IMR-90 (cell line): ENCODE measurements around the gene FADS1. TPM values are rescaled to one million over a fixed set of nuclear protein-coding genes. Genes with fewer than 3 reads are reported as not detected.

ENCODE experiments used
- ATAC-seq: fragments of 200-7000 bp; cut with Tn5 transposase; 2 replicates; pipeline ENCODE4 v1.9.1; 2020; ENCODE audit warnings: low read depth, mild to moderate bottlenecking, moderate library complexity
- BruUV-seq: library from RNA; stranded (reverse); fragments of 400-500 nt; replicated peaks from 2 replicates; lab custom pipeline; 2021; lab: Mats Ljungman, UMichigan
- CTCF ChIA-PET: fragments of 300-600 bp; formaldehyde crosslinking; extraction: SDS; loops from one replicate; lab custom pipeline; 2021; ENCODE audit warnings: antibody characterized with exemption; lab: Yijun Ruan, JAX
- POLR2A ChIA-PET: fragments of 300-600 bp; sonication (Branson Sonifier 250); formaldehyde crosslinking; loops from one replicate; lab custom pipeline; 2022; ENCODE audit warnings: antibody characterized with exemption; ENCODE audit not compliant: unreplicated experiment; lab: Charles Lee
- DNase-seq: peaks from one replicate; pipeline ENCODE4 v3.0.0; 2013
- H2AFZ ChIP-seq: replicated peaks from 2 replicates; pipeline ENCODE3; 2013; ENCODE audit warnings: low read length, mild to moderate bottlenecking; ENCODE audit not compliant: poor library complexity
- H2AK5ac ChIP-seq: 2 replicates; pipeline ENCODE4 v1.6.1; 2013; ENCODE audit warnings: low read depth, low read length, inconsistent platforms
- H2AK9ac ChIP-seq: replicated peaks from 2 replicates; pipeline ENCODE3; 2013; ENCODE audit warnings: mild to moderate bottlenecking, low read depth, low read length, moderate library complexity; ENCODE audit not compliant: poor library complexity
- H2BK120ac ChIP-seq: 2 replicates; pipeline ENCODE4 v1.6.1; 2013; ENCODE audit warnings: low read depth, low read length, inconsistent platforms
- H2BK15ac ChIP-seq: 3 replicates; pipeline ENCODE4 v1.6.1; 2013; ENCODE audit warnings: low read depth, low read length, inconsistent platforms
- H2BK20ac ChIP-seq: 2 replicates; pipeline ENCODE4 v1.6.1; 2013; ENCODE audit warnings: low read depth, mild to moderate bottlenecking, inconsistent platforms, low read length, moderate library complexity
- H2BK5ac ChIP-seq: 2 replicates; pipeline ENCODE4 v1.6.1; 2013; ENCODE audit warnings: mild to moderate bottlenecking, low read depth, low read length, inconsistent platforms; ENCODE audit not compliant: poor library complexity, severe bottlenecking
- H3K14ac ChIP-seq: replicated peaks from 2 replicates; pipeline ENCODE4 v1.6.1; 2013; ENCODE audit warnings: low read depth, low read length, inconsistent platforms
- H3K18ac ChIP-seq: 2 replicates; pipeline ENCODE4 v1.6.1; 2013; ENCODE audit warnings: low read depth, low read length, control low read depth
- H3K23ac ChIP-seq: 2 replicates; pipeline ENCODE4 v1.6.1; 2013; ENCODE audit warnings: low read depth, low read length, inconsistent platforms
- H3K27ac ChIP-seq: 2 replicates; pipeline ENCODE4 v1.5.1; 2013; ENCODE audit warnings: mild to moderate bottlenecking, control low read depth, low read length; ENCODE audit not compliant: insufficient read depth
- H3K27me3 ChIP-seq: 2 replicates; pipeline ENCODE4 v1.6.1; 2013; ENCODE audit warnings: low read length; ENCODE audit not compliant: control insufficient read depth, insufficient read depth
- H3K36me3 ChIP-seq: 2 replicates; pipeline ENCODE4 v1.6.1; 2013; ENCODE audit warnings: low read length, mixed read lengths; ENCODE audit not compliant: control insufficient read depth, insufficient read depth
- H3K4ac ChIP-seq: 2 replicates; pipeline ENCODE4 v1.6.1; 2013; ENCODE audit warnings: low read depth, low read length, inconsistent platforms
- H3K4me1 ChIP-seq: 2 replicates; pipeline ENCODE4 v1.6.1; 2013; ENCODE audit warnings: low read length, mixed read lengths; ENCODE audit not compliant: control insufficient read depth, insufficient read depth
- H3K4me2 ChIP-seq: 2 replicates; pipeline ENCODE4 v1.6.1; 2013; ENCODE audit warnings: low read depth, mild to moderate bottlenecking, control low read depth, low read length, moderate library complexity
- H3K4me3 ChIP-seq: 2 replicates; pipeline ENCODE4 v1.5.1; 2013; ENCODE audit warnings: low read depth, mild to moderate bottlenecking, control low read depth, low read length, moderate library complexity; ENCODE audit not compliant: insufficient read depth
- H3K56ac ChIP-seq: 2 replicates; pipeline ENCODE4 v1.6.1; 2013; ENCODE audit warnings: low read length, inconsistent platforms; ENCODE audit not compliant: insufficient read depth; ENCODE audit errors: extremely low read depth
- H3K79me1 ChIP-seq, 2 experiments: 2 replicates each; pipeline ENCODE4 v1.6.1; 2013; ENCODE audit warnings: low read length in 2 of 2, inconsistent platforms in 1 of 2, low read depth in 1 of 2
- H3K9ac ChIP-seq: 2 replicates; pipeline ENCODE4 v1.6.1; 2013; ENCODE audit warnings: low read depth, low read length, control low read depth
- H3K9me1 ChIP-seq: 2 replicates; pipeline ENCODE4 v1.6.1; 2013; ENCODE audit warnings: low read length, inconsistent platforms; ENCODE audit not compliant: insufficient read depth
- H3K9me3 ChIP-seq: 2 replicates; pipeline ENCODE4 v1.6.1; 2013; ENCODE audit warnings: low read length; ENCODE audit not compliant: control insufficient read depth, insufficient read depth
- H4K20me1 ChIP-seq: 2 replicates; pipeline ENCODE4 v1.6.1; 2013; ENCODE audit warnings: low read length, inconsistent platforms; ENCODE audit not compliant: insufficient read depth
- H4K5ac ChIP-seq: 2 replicates; pipeline ENCODE4 v1.6.1; 2013; ENCODE audit warnings: mild to moderate bottlenecking, low read depth, low read length, control low read depth
- H4K8ac ChIP-seq, 2 experiments: 2 replicates each; pipeline ENCODE4 v1.6.1; 2013; ENCODE audit warnings: low read depth in 2 of 2, low read length in 2 of 2, control low read depth in 1 of 2, inconsistent platforms in 1 of 2
- H4K91ac ChIP-seq: 2 replicates; pipeline ENCODE4 v1.6.1; 2013; ENCODE audit warnings: low read depth, low read length, inconsistent platforms; ENCODE audit not compliant: insufficient read depth
- BHLHE40 ChIP-seq: fragments of 150-350 bp; IDR thresholded peaks from 2 replicates; pipeline ENCODE4 v1.6.1; 2016; ENCODE audit warnings: mild to moderate bottlenecking, low read depth, low read length
- CEBPB ChIP-seq: IDR thresholded peaks from 2 replicates; pipeline ENCODE4 v1.6.1; 2012; ENCODE audit warnings: low read depth, low read length, improper control_type of control experiment
- CHD1 ChIP-seq: IDR thresholded peaks from 2 replicates; pipeline ENCODE4 v1.6.1; 2012; ENCODE audit warnings: low read depth, low read length, improper control_type of control experiment
- ELK1 ChIP-seq: fragments of 150-350 bp; IDR thresholded peaks from 2 replicates; pipeline ENCODE4 v1.6.1; 2016; ENCODE audit warnings: low read depth, mild to moderate bottlenecking, low read length, moderate library complexity, borderline replicate concordance
- FOS ChIP-seq: fragments of 150-350 bp; IDR thresholded peaks from 2 replicates; pipeline ENCODE4 v1.6.1; 2016; ENCODE audit warnings: low read depth, low read length
- MAFK ChIP-seq: IDR thresholded peaks from 2 replicates; pipeline ENCODE4 v1.6.1; 2012; ENCODE audit warnings: low read depth, low read length, improper control_type of control experiment
- MAZ ChIP-seq: IDR thresholded peaks from 2 replicates; pipeline ENCODE4 v1.6.1; 2012; ENCODE audit warnings: low read depth, mild to moderate bottlenecking, low read length, improper control_type of control experiment, moderate library complexity, borderline replicate concordance
- MXI1 ChIP-seq: IDR thresholded peaks from 2 replicates; pipeline ENCODE4 v1.6.1; 2012; ENCODE audit warnings: low read depth, mild to moderate bottlenecking, low read length, moderate library complexity, borderline replicate concordance
- NFE2L2 ChIP-seq: fragments of 150-350 bp; IDR thresholded peaks from 2 replicates; pipeline ENCODE4 v1.6.1; 2016; ENCODE audit warnings: low read depth, mild to moderate bottlenecking, low read length
- POLR2A ChIP-seq: IDR thresholded peaks from 2 replicates; pipeline ENCODE4 v1.6.1; 2012; ENCODE audit warnings: mild to moderate bottlenecking, low read depth, low read length
- RAD21 ChIP-seq: IDR thresholded peaks from 2 replicates; pipeline ENCODE4 v1.6.1; 2012; ENCODE audit warnings: low read length, improper control_type of control experiment
- RCOR1 ChIP-seq: IDR thresholded peaks from 2 replicates; pipeline ENCODE4 v1.6.1; 2012; ENCODE audit warnings: mild to moderate bottlenecking, low read length, improper control_type of control experiment; ENCODE audit not compliant: insufficient replicate concordance
- RFX5 ChIP-seq: IDR thresholded peaks from 2 replicates; pipeline ENCODE4 v1.8.0; 2012; ENCODE audit warnings: low read depth, mild to moderate bottlenecking, low read length, moderate library complexity
- SMC3 ChIP-seq: fragments of 150-350 bp; IDR thresholded peaks from 2 replicates; pipeline ENCODE4 v1.6.1; 2016; ENCODE audit warnings: low read depth, mild to moderate bottlenecking, antibody characterized with exemption, low read length, moderate library complexity
- USF2 ChIP-seq: fragments of 150-350 bp; IDR thresholded peaks from 2 replicates; pipeline ENCODE4 v1.6.1; 2017; ENCODE audit warnings: mild to moderate bottlenecking, antibody characterized with exemption, low read length, low read depth
- WGBS, 2 experiments: methylation state at CpG; one replicate each; pipeline versions ENCODE4 v1.1.5 to v1.1.7; 2013; ENCODE audit warnings: missing lambda C conversion rate in 2 of 2; ENCODE audit not compliant: insufficient read length in 1 of 2; ENCODE audit errors: extremely low coverage in 2 of 2; 5-methylcytosine and 5-hydroxymethylcytosine counted together
- dilution Hi-C: fragments of 300-500 bp; cut with HindIII; formaldehyde crosslinking; loops from one replicate; pipeline ENCODE4 v1.14.3; 2018; ENCODE audit warnings: low sequenced_read_pairs; ENCODE audit not compliant: unreplicated experiment
- in situ Hi-C: fragments of 300-500 bp; cut with MboI; formaldehyde crosslinking; loops from 3 replicates; pipeline ENCODE4 v1.14.3; 2019; ENCODE audit warnings: low sequenced_read_pairs, inconsistent platforms, mixed read lengths
- intact Hi-C: fragments of 100-400 bp; cut with micrococcal nuclease; formaldehyde crosslinking; loops from 2 replicates; pipeline ENCODE4 v1.10.0; 2022
- polyA plus RNA-seq, 3 experiments: library from polyadenylated mRNA; depleted of rRNA; stranded (reverse); fragments of >200 nt; gene quantifications; 2 replicates each; pipeline ENCODE4 v1.2.3, GENCODE V29; 2012; ENCODE audit warnings: low replicate concordance in 1 of 3
- total RNA-seq: library from RNA; depleted of rRNA; stranded (reverse); fragments of >200 nt; gene quantifications from 2 replicates; pipeline ENCODE4 v1.2.3, GENCODE V29; 2012

The FADS1 gene
- total and polyA plus RNA-seq, 2 of the 4 experiments (the other 2 are of a cell fraction) = 16.3 to 18.4 TPM

GRCh38 chr11:61817471-61818202, 834 bp upstream of the FADS1 start:
- H3K27me3 ChIP-seq = no peaks in the 10 kb centered on the region
- no peak overlapping the region for H2BK15ac ChIP-seq
- peak overlapping the region; percentile 96 for H3K4ac ChIP-seq
- H2BK120ac ChIP-seq = peak overlapping the region; percentile 67; the same call in 1 of the 2 replicates
- peak overlapping the region; percentile 80 for H3K9ac ChIP-seq
- no peak overlapping the region for H2AK5ac ChIP-seq
- intact Hi-C loops = no loop called here
- POLR2A ChIA-PET = no interaction called here
- CTCF ChIA-PET = interaction anchor here (1.2 to 1.5 kb wide), 3 partner anchors 10 to 21 kb away, joined by 3 to 5 read pairs (median 4); partner anchors contain the start of gene FADS2
- peak overlapping the region; percentile 97 for H2AK9ac ChIP-seq
- H3K4me2 ChIP-seq = peak overlapping the region; percentile 95
- H3K9me1 ChIP-seq = peaks cover 9% of the 10 kb centered on the region; the same call in 1 of the 2 replicates
- H3K4me1 ChIP-seq = peaks cover 5% of the 10 kb centered on the region; the same call in 1 of the 2 replicates
- no peak overlapping the region for H2BK5ac ChIP-seq
- H3K27ac ChIP-seq = no peak overlapping the region; the same call in 1 of the 2 replicates
- H4K91ac ChIP-seq = peak overlapping the region; percentile 89
- BruUV-seq = TSS peak; percentile 33
- H3K18ac ChIP-seq = peak overlapping the region; percentile 76; the same call in 1 of the 2 replicates
- peak overlapping the region; percentile 86 for H3K4me3 ChIP-seq
- peak overlapping the region; percentile 93; the same call in 1 of the 2 replicates for H4K5ac ChIP-seq
- H4K20me1 ChIP-seq = no peaks in the 10 kb centered on the region; the same call in 1 of the 2 replicates
- peak overlapping the region; percentile 68 to 94 for H4K8ac ChIP-seq
- 0 out of 2 replicates have a peak overlapping the region, but pooled peaks have one; percentile 7 for H2BK20ac ChIP-seq
- WGBS, 2 experiments = 67% methylated on average over 1 of the region's 6 CpGs; no CpG with 5 or more reads in 1 of the 2 experiments
- H3K9me3 ChIP-seq = no peaks in the 10 kb centered on the region
- dilution Hi-C loops = no loop called here
- peak overlapping the region; percentile 95; the same call in 1 of the 2 replicates for H3K14ac ChIP-seq
- H3K56ac ChIP-seq = peak overlapping the region; percentile 81; the same call in 1 of the 2 replicates
- ATAC-seq (no peak), DNase-seq (no peak)
- no peak overlapping the region for H2AFZ ChIP-seq
- H3K79me1 ChIP-seq = peaks cover 7 to 32% of the 10 kb centered on the region in 2 experiments; a peak in 3 of 4 replicates
- peak overlapping the region; percentile 85; the same call in 1 of the 2 replicates for H3K23ac ChIP-seq
- peaks cover 6% of the 10 kb centered on the region for H3K36me3 ChIP-seq
- in situ Hi-C loops = no loop called here
- TF ChIP-seq MAFK (no peak), CHD1 (no peak), NFE2L2 (no peak), RAD21 (no peak), MAZ (no peak), MXI1 (no peak), RCOR1 (no peak), BHLHE40 (no peak), FOS (no peak), ELK1 (no peak), USF2 (no peak), SMC3 (no peak), CEBPB (no peak), RFX5 (no peak), POLR2A (no peak)
